ENCODE measurements around the gene DGKH.
"Not testable (repeated sequence)": the region's sequence is repeated elsewhere in the genome, so short reads cannot be mapped to it uniquely, and the experiment has no call there.

Gene DGKH

GRCh38 chr13:42094516-42095040 is 46.1 kb downstream of the DGKH start:
- Histone ChIP-seq H3K27me3 (ENCODE audit: insufficient read depth, low read length) (no peaks in the 10 kb centered on the region), H3K36me3 (ENCODE audit: insufficient read depth, low read length) (no peaks in the 10 kb centered on the region), H2AFZ (ENCODE audit: low read depth, low read length) (no peak overlapping the region), H3K4me3 (ENCODE audit: low read length) (no peak overlapping the region), H3K9me3 (ENCODE audit: low read length) (peaks cover 4% of the 10 kb centered on the region), H3K4me1 (ENCODE audit: insufficient read depth, low read length) (no peaks in the 10 kb centered on the region)

- H3K9me3 ChIP-seq (ENCODE audit: low read length); H3K27me3 ChIP-seq (ENCODE audit: insufficient read depth, low read length); H3K4me3 ChIP-seq (ENCODE audit: low read length); H3K4me1 ChIP-seq (ENCODE audit: insufficient read depth, low read length); H2AFZ ChIP-seq (ENCODE audit: low read depth, low read length); H3K36me3 ChIP-seq (ENCODE audit: insufficient read depth, low read length): not testable (repeated sequence)
Measured at GRCh38 chr13:42096222-42096621, 47.8 kb downstream of the DGKH start.

- H2AFZ ChIP-seq (ENCODE audit: low read depth, low read length) = no peak overlapping the region
- H3K27me3 ChIP-seq (ENCODE audit: insufficient read depth, low read length) = no peaks in the 10 kb centered on the region
- no peaks in the 10 kb centered on the region for H3K36me3 ChIP-seq (ENCODE audit: insufficient read depth, low read length)
- H3K9me3 ChIP-seq (ENCODE audit: low read length) = peaks cover 4% of the 10 kb centered on the region
- H3K4me1 ChIP-seq (ENCODE audit: insufficient read depth, low read length) = no peaks in the 10 kb centered on the region
- no peak overlapping the region for H3K4me3 ChIP-seq (ENCODE audit: low read length)
Measured at GRCh38 chr13:42099962-42100675, 51.7 kb downstream of the DGKH start.

GRCh38 chr13:42100960-42101359 is 52.5 kb downstream of the DGKH start:
- H3K27me3 ChIP-seq (ENCODE audit: insufficient read depth, low read length) = no peaks in the 10 kb centered on the region
- peaks cover 4% of the 10 kb centered on the region for H3K9me3 ChIP-seq (ENCODE audit: low read length)
- no peaks in the 10 kb centered on the region for H3K4me1 ChIP-seq (ENCODE audit: insufficient read depth, low read length)
- no peak overlapping the region for H3K4me3 ChIP-seq (ENCODE audit: low read length)
- H2AFZ ChIP-seq (ENCODE audit: low read depth, low read length) = no peak overlapping the region
- H3K36me3 ChIP-seq (ENCODE audit: insufficient read depth, low read length) = no peaks in the 10 kb centered on the region

GRCh38 chr13:42101821-42102585 is 53.6 kb downstream of the DGKH start:
- H3K4me1 ChIP-seq (ENCODE audit: insufficient read depth, low read length) = peaks cover 1% of the 10 kb centered on the region
- no peaks in the 10 kb centered on the region for H3K9me3 ChIP-seq (ENCODE audit: low read length)
- H2AFZ ChIP-seq (ENCODE audit: low read depth, low read length) = no peak overlapping the region
- no peaks in the 10 kb centered on the region for H3K27me3 ChIP-seq (ENCODE audit: insufficient read depth, low read length)
- no peaks in the 10 kb centered on the region for H3K36me3 ChIP-seq (ENCODE audit: insufficient read depth, low read length)
- H3K4me3 ChIP-seq (ENCODE audit: low read length) = no peak overlapping the region

GRCh38 chr13:42102961-42103865 is 54.8 kb downstream of the DGKH start:
- H3K4me1 ChIP-seq (ENCODE audit: insufficient read depth, low read length) = peaks cover 12% of the 10 kb centered on the region
- H3K4me3 ChIP-seq (ENCODE audit: low read length) = no peak overlapping the region
- no peaks in the 10 kb centered on the region for H3K36me3 ChIP-seq (ENCODE audit: insufficient read depth, low read length)
- no peaks in the 10 kb centered on the region for H3K9me3 ChIP-seq (ENCODE audit: low read length)
- no peaks in the 10 kb centered on the region for H3K27me3 ChIP-seq (ENCODE audit: insufficient read depth, low read length)
- no peak overlapping the region for H2AFZ ChIP-seq (ENCODE audit: low read depth, low read length)

GRCh38 chr13:42106998-42107397 is 58.5 kb downstream of the DGKH start:
- Histone ChIP-seq H3K36me3 (ENCODE audit: insufficient read depth, low read length) (no peaks in the 10 kb centered on the region), H3K27me3 (ENCODE audit: insufficient read depth, low read length) (no peaks in the 10 kb centered on the region), H3K4me3 (ENCODE audit: low read length) (no peak overlapping the region), H3K9me3 (ENCODE audit: low read length) (no peaks in the 10 kb centered on the region), H3K4me1 (ENCODE audit: insufficient read depth, low read length) (peaks cover 17% of the 10 kb centered on the region), H2AFZ (ENCODE audit: low read depth, low read length) (no peak overlapping the region)

GRCh38 chr13:42107421-42107820 is 59.0 kb downstream of the DGKH start:
- Histone ChIP-seq H3K9me3 (ENCODE audit: low read length) (no peaks in the 10 kb centered on the region), H3K4me3 (ENCODE audit: low read length) (no peak overlapping the region), H2AFZ (ENCODE audit: low read depth, low read length) (no peak overlapping the region), H3K36me3 (ENCODE audit: insufficient read depth, low read length) (no peaks in the 10 kb centered on the region), H3K4me1 (ENCODE audit: insufficient read depth, low read length) (peaks cover 17% of the 10 kb centered on the region), H3K27me3 (ENCODE audit: insufficient read depth, low read length) (no peaks in the 10 kb centered on the region)

GRCh38 chr13:42108217-42108616 is 59.8 kb downstream of the DGKH start:
- no peak overlapping the region for H2AFZ ChIP-seq (ENCODE audit: low read depth, low read length)
- peaks cover 17% of the 10 kb centered on the region for H3K4me1 ChIP-seq (ENCODE audit: insufficient read depth, low read length)
- H3K36me3 ChIP-seq (ENCODE audit: insufficient read depth, low read length) = no peaks in the 10 kb centered on the region
- H3K27me3 ChIP-seq (ENCODE audit: insufficient read depth, low read length) = no peaks in the 10 kb centered on the region
- H3K4me3 ChIP-seq (ENCODE audit: low read length) = no peak overlapping the region
- H3K9me3 ChIP-seq (ENCODE audit: low read length) = no peaks in the 10 kb centered on the region

- Histone ChIP-seq H3K36me3 (ENCODE audit: insufficient read depth, low read length) (no peaks in the 10 kb centered on the region), H3K4me3 (ENCODE audit: low read length) (no peak overlapping the region), H3K27me3 (ENCODE audit: insufficient read depth, low read length) (no peaks in the 10 kb centered on the region), H2AFZ (ENCODE audit: low read depth, low read length) (no peak overlapping the region), H3K4me1 (ENCODE audit: insufficient read depth, low read length) (peaks cover 17% of the 10 kb centered on the region), H3K9me3 (ENCODE audit: low read length) (no peaks in the 10 kb centered on the region)
Measured at GRCh38 chr13:42109957-42110356, 61.5 kb downstream of the DGKH start.

- Histone ChIP-seq H3K36me3 (ENCODE audit: insufficient read depth, low read length) (no peaks in the 10 kb centered on the region), H3K27me3 (ENCODE audit: insufficient read depth, low read length) (no peaks in the 10 kb centered on the region), H3K4me1 (ENCODE audit: insufficient read depth, low read length) (peaks cover 17% of the 10 kb centered on the region), H2AFZ (ENCODE audit: low read depth, low read length) (no peak overlapping the region), H3K4me3 (ENCODE audit: low read length) (no peak overlapping the region), H3K9me3 (ENCODE audit: low read length) (no peaks in the 10 kb centered on the region)
Measured at GRCh38 chr13:42110410-42111155, 62.1 kb downstream of the DGKH start.

GRCh38 chr13:42112864-42113263 is 64.4 kb downstream of the DGKH start:
- Histone ChIP-seq H2AFZ (ENCODE audit: low read depth, low read length) (no peak overlapping the region), H3K4me3 (ENCODE audit: low read length) (no peak overlapping the region)

More at GRCh38 chr13:42112864-42113263, 64.4 kb downstream of the DGKH start:
- H3K4me1 ChIP-seq (ENCODE audit: insufficient read depth, low read length) = peaks cover 8% of the 10 kb centered on the region
- H3K36me3 ChIP-seq (ENCODE audit: insufficient read depth, low read length) = no peaks in the 10 kb centered on the region
- no peaks in the 10 kb centered on the region for H3K9me3 ChIP-seq (ENCODE audit: low read length)
- H3K27me3 ChIP-seq (ENCODE audit: insufficient read depth, low read length) = no peaks in the 10 kb centered on the region

Data from neuron (in vitro differentiated cells).